ENCODE measurements around the gene SARDH.

Gene SARDH

DNA sequence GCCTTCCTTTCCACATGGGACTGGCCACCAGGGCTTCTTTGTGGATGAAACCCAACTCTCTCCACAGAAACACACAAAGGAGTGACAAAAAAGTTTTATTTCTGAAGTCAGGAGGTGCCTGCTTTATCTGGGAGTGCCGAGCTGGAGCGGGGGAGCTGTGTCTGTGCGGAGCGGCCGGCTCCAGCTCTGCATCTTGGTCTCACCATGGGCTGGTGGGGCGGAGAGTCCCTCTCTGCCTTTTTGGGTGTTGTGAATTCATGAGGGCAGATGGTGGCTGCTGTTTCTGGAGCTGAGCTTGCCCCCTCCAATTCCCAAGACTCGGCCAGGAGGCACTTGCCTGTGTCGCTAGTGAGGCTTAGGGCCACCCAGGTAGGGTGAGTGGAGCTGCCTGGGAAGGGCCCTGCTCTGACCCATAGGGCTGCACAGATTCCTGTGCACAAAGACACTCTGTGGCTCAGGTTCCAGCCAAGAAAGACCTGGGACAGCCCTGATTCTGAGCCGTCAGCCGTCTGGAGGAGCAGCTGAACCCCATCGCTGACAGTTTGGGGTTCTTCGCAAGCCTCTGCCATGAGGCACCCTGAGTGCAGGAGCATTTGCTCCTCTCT, 100.6 kb downstream of the SARDH start:
- Histone ChIP-seq H3K79me2 (ENCODE audit: insufficient read depth, low read depth) (no peaks in the 10 kb centered on the region), H3K4me2 (no peak overlapping the region), H2AFZ (ENCODE audit: low read depth) (no peak overlapping the region), H3K9ac (no peak overlapping the region), H3K27ac (no peak overlapping the region), H3K4me1 (ENCODE audit: low read depth, poor library complexity, severe bottlenecking) (no peaks in the 10 kb centered on the region), H3K27me3 (ENCODE audit: insufficient read depth, low read depth) (peaks cover 57% of the 10 kb centered on the region), H3K4me3 (IDR thresholded peaks at IDR 0.05; ENCODE audit: insufficient read depth, low read depth, low read length) (no peak overlapping the region), H4K20me1 (ENCODE audit: insufficient read depth) (no peaks in the 10 kb centered on the region), H3K36me3 (ENCODE audit: insufficient read depth) (no peaks in the 10 kb centered on the region)
- TF ChIP-seq, protein P1, sequence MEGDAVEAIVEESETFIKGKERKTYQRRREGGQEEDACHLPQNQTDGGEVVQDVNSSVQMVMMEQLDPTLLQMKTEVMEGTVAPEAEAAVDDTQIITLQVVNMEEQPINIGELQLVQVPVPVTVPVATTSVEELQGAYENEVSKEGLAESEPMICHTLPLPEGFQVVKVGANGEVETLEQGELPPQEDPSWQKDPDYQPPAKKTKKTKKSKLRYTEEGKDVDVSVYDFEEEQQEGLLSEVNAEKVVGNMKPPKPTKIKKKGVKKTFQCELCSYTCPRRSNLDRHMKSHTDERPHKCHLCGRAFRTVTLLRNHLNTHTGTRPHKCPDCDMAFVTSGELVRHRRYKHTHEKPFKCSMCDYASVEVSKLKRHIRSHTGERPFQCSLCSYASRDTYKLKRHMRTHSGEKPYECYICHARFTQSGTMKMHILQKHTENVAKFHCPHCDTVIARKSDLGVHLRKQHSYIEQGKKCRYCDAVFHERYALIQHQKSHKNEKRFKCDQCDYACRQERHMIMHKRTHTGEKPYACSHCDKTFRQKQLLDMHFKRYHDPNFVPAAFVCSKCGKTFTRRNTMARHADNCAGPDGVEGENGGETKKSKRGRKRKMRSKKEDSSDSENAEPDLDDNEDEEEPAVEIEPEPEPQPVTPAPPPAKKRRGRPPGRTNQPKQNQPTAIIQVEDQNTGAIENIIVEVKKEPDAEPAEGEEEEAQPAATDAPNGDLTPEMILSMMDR (conservative IDR thresholded peaks at IDR 0.05; ENCODE audit: low read depth, low read length), result no peak

DNA sequence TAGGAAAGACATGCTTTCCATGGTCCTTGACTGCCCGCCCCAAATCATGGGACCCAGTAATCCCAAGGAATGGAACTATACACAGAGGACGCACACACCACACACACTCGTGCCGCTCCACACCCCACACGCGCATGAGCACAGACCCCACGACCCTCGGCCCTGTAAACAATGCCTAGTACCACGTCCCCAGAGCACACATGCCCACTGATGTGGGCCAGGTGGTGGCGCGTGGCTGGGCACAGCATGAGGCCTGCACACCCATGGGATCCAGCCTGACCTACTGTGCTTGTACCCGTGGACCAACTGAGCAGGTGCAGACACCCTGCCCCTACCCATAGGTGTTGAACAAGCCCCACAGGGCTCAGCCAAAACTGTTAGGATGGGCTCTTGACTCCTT, 101.2 kb downstream of the SARDH start:
- H2AFZ ChIP-seq (ENCODE audit: low read depth), result no peak overlapping the region
- H3K4me3 ChIP-seq (IDR thresholded peaks at IDR 0.05; ENCODE audit: insufficient read depth, low read depth, low read length), result no peak overlapping the region
- H3K9ac ChIP-seq, result no peak overlapping the region
- H4K20me1 ChIP-seq (ENCODE audit: insufficient read depth), result no peaks in the 10 kb centered on the region
- no peak overlapping the region for H3K27ac ChIP-seq
- peaks cover 59% of the 10 kb centered on the region for H3K27me3 ChIP-seq (ENCODE audit: insufficient read depth, low read depth)
- H3K4me2 ChIP-seq, result no peak overlapping the region
- TF ChIP-seq, protein P1 (conservative IDR thresholded peaks at IDR 0.05; ENCODE audit: low read depth, low read length), result no peak
- no peaks in the 10 kb centered on the region for H3K36me3 ChIP-seq (ENCODE audit: insufficient read depth)
- no peaks in the 10 kb centered on the region for H3K79me2 ChIP-seq (ENCODE audit: insufficient read depth, low read depth)
- no peaks in the 10 kb centered on the region for H3K4me1 ChIP-seq (ENCODE audit: low read depth, poor library complexity, severe bottlenecking)

DNA sequence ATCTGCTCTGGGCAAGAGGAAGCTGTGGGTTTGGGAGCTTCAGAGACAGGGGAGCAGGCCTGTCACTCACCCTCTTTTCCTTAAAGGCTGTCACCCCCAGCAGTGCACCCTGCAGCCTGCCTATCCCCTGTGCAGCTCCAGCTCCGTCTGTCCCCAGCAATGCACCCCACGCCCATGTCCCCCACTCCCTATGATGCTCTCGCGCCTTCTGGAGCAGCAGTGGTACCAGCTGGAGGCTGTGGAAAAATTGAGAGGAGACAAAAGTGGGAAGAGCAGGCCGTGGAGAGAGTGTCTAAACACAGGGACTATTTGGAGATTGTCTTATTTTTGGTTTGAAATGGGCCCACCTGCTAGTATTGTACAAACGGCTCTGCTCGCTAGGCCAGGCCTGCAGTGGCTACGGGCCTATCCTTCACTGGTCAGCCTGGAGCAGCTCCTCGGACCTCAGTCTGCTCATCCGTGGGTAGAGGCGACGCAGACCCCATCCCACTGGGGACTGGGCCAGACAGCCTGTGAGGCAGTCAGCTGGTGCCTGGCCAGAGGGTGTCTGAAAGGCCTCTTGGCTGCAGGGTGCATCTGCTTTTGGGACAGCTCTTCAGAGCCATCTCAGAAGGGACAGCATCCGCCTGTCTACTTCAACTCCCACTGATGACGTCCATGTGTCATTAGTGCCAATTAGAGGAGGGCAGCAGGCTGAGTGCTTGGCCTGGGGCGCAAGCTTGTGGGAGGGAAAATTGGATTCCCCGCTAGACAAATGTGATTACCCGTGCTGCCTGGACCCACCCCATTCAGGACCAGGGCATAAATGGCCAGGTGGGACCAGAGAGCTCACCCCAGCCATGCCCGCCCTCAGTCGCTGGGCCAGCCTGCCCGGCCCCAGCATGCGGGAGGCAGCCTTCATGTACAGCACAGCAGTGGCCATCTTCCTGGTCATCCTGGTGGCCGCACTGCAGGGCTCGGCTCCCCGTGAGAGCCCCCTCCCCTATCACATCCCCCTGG, 102.3 kb downstream of the SARDH start, which contains the start of gene DBH:
Gene DBH (plus strand): TSS at position 831 of the 999 bp plus-strand sequence. CDS start 9 bp downstream, at position 840.
- TF ChIP-seq, protein P1 (conservative IDR thresholded peaks at IDR 0.05; ENCODE audit: low read depth, low read length), result no peak

GRCh38 chr9:133635098-133635497, 103.1 kb downstream of the SARDH start:
- H3K4me3 ChIP-seq (IDR thresholded peaks at IDR 0.05; ENCODE audit: insufficient read depth, low read depth, low read length), result no peak overlapping the region
- H3K4me1 ChIP-seq (ENCODE audit: low read depth, poor library complexity, severe bottlenecking), result no peaks in the 10 kb centered on the region
- TF ChIP-seq, protein P1 (conservative IDR thresholded peaks at IDR 0.05; ENCODE audit: low read depth, low read length), result no peak
- H3K4me2 ChIP-seq, result no peak overlapping the region
- H3K27me3 ChIP-seq (ENCODE audit: insufficient read depth, low read depth), result peaks cover 46% of the 10 kb centered on the region
- H2AFZ ChIP-seq (ENCODE audit: low read depth), result no peak overlapping the region
- no peaks in the 10 kb centered on the region for H4K20me1 ChIP-seq (ENCODE audit: insufficient read depth)
- H3K9ac ChIP-seq, result no peak overlapping the region
- no peaks in the 10 kb centered on the region for H3K36me3 ChIP-seq (ENCODE audit: insufficient read depth)
- H3K79me2 ChIP-seq (ENCODE audit: insufficient read depth, low read depth), result no peaks in the 10 kb centered on the region
- H3K27ac ChIP-seq, result no peak overlapping the region

More for the DNA sequence above, 102.3 kb downstream of the SARDH start, which contains the start of gene DBH:
- H3K4me1 ChIP-seq (ENCODE audit: low read depth, poor library complexity, severe bottlenecking), result no peaks in the 10 kb centered on the region
- no peaks in the 10 kb centered on the region for H3K36me3 ChIP-seq (ENCODE audit: insufficient read depth)
- no peaks in the 10 kb centered on the region for H4K20me1 ChIP-seq (ENCODE audit: insufficient read depth)
- H3K4me3 ChIP-seq (IDR thresholded peaks at IDR 0.05; ENCODE audit: insufficient read depth, low read depth, low read length), result no peak within 1 kb of the TSS
- H2AFZ ChIP-seq (ENCODE audit: low read depth), result no peak within 1 kb of the TSS
- no peaks in the 10 kb centered on the region for H3K79me2 ChIP-seq (ENCODE audit: insufficient read depth, low read depth)
- H3K9ac ChIP-seq, result no peak within 1 kb of the TSS
- no peak within 1 kb of the TSS for H3K27ac ChIP-seq
- H3K27me3 ChIP-seq (ENCODE audit: insufficient read depth, low read depth), result peaks cover 48% of the 10 kb centered on the region
- no peak within 1 kb of the TSS for H3K4me2 ChIP-seq

Data from KMS-11 (cell line).